Rectal smooth muscle tissue (tissue), 1 donor: ENCODE measurements around the gene SLIT3.

Source experiments
- H3K27ac ChIP-seq: one replicate; pipeline ENCODE4 v1.7.0; 2013; ENCODE audit warnings: low read depth, low read length, inconsistent platforms
- H3K27me3 ChIP-seq: one replicate; pipeline ENCODE4 v1.7.0; 2013; ENCODE audit warnings: low read length; ENCODE audit not compliant: control insufficient read depth, insufficient read depth
- H3K36me3 ChIP-seq: one replicate; pipeline ENCODE4 v1.7.0; 2013; ENCODE audit warnings: low read length; ENCODE audit not compliant: control insufficient read depth, insufficient read depth
- H3K4me1 ChIP-seq: one replicate; pipeline ENCODE4 v1.7.0; 2013; ENCODE audit warnings: low read length; ENCODE audit not compliant: control insufficient read depth, insufficient read depth
- H3K4me3 ChIP-seq: one replicate; pipeline ENCODE4 v1.7.0; 2013; ENCODE audit warnings: low read length
- H3K9ac ChIP-seq: one replicate; pipeline ENCODE4 v1.7.0; 2013; ENCODE audit warnings: low read length

Gene SLIT3

GRCh38 chr5:169054506-169054905, 246.4 kb downstream of the SLIT3 start:
- no peak overlapping the region for H3K4me3 ChIP-seq
- no peaks in the 10 kb centered on the region for H3K36me3 ChIP-seq
- H3K27me3 ChIP-seq, result no peaks in the 10 kb centered on the region
- H3K27ac ChIP-seq, result no peak overlapping the region
- H3K9ac ChIP-seq, result no peak overlapping the region
- no peaks in the 10 kb centered on the region for H3K4me1 ChIP-seq

DNA sequence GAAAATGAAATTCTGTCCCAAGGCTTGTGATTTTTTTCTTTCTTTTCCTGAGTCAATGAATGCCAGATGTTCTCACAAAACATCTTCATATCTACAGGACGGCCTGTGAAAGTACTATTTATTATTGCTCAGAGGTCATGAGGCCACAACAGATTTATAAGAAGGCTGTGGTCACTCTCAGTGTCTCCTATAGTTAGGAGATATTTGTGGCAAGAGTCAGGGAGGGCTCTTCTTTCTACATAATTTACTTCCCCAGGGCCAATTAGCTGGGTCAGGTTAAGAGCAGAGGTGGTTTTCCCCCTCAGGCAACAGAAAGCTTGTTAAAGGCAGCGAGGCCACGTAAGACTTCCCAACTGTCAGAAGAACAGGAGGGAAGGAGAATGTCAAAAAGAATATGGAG, 248.7 kb downstream of the SLIT3 start:
- no peaks in the 10 kb centered on the region for H3K4me1 ChIP-seq
- H3K27ac ChIP-seq, result no peak overlapping the region
- H3K27me3 ChIP-seq, result no peaks in the 10 kb centered on the region
- no peak overlapping the region for H3K9ac ChIP-seq
- no peaks in the 10 kb centered on the region for H3K36me3 ChIP-seq
- H3K4me3 ChIP-seq, result no peak overlapping the region

DNA sequence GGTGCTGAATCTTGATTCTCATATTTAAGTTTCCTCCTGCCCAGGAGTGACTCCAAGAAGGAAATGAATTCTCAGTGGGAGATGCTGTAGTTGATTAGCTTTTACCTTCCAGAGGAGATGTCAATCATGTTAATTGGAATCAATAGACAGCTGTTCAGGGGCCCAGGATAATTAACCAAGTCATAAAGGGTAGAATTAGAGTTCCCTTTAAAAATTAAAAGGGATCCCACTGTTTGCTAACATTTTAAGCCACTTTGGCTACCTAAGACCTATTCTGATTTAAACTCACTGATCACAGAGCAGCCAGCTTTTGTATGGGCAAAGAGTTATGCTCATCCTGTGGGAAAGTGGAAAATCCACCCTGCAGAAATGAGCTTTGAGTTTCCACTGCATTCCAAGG, 249.6 kb downstream of the SLIT3 start:
- Histone ChIP-seq H3K27ac (no peak overlapping the region), H3K4me3 (no peak overlapping the region), H3K36me3 (no peaks in the 10 kb centered on the region), H3K9ac (no peak overlapping the region), H3K27me3 (no peaks in the 10 kb centered on the region), H3K4me1 (no peaks in the 10 kb centered on the region)

DNA sequence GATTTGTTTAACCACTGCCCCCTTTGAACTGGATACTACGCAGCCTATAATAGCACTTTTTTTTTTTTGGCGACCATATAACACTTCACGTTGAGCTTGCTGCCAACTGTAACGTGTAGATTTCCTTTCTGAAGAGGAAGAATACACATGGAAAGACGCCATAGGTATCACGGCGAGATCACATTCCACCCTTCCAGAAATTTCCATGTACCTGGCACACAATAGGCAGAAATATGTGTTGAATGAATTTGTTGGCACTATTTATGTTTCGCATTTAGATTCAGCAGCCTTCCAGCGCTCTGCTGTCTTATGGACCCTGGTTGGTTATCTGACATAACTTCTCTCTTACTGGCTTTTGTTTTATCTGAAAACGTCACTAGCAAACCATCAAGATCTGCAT, 250.3 kb downstream of the SLIT3 start:
- H3K9ac ChIP-seq, result no peak overlapping the region
- H3K4me1 ChIP-seq, result no peaks in the 10 kb centered on the region
- H3K36me3 ChIP-seq, result no peaks in the 10 kb centered on the region
- H3K27me3 ChIP-seq, result no peaks in the 10 kb centered on the region
- no peak overlapping the region for H3K27ac ChIP-seq
- no peak overlapping the region for H3K4me3 ChIP-seq

DNA sequence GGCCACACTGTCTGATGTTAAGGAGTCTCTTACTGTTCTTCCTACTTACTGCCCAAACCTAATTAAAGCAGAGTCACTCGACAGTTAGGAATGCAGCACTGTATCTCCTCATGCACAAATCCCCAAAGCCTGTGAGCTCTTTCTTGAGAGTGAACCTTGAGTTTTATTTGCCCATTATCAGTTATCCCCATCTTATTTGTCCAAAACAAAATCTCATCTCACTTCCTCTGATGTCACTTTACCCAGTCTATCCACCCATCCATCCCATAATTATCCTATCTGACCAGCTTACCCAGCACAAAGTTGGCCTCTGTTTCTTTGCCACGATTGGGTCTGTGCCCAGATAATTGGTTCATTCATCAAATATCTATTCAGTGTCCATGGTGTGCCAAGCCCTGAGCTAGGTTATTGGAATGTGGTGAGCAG, 250.8 kb downstream of the SLIT3 start:
- Histone ChIP-seq H3K4me1 (no peaks in the 10 kb centered on the region), H3K4me3 (no peak overlapping the region), H3K36me3 (no peaks in the 10 kb centered on the region), H3K9ac (no peak overlapping the region), H3K27ac (no peak overlapping the region), H3K27me3 (no peaks in the 10 kb centered on the region)

GRCh38 chr5:169049712-169050111, 251.2 kb downstream of the SLIT3 start:
- Histone ChIP-seq H3K27ac (no peak overlapping the region), H3K36me3 (no peaks in the 10 kb centered on the region), H3K9ac (no peak overlapping the region)

GRCh38 chr5:169048181-169049125, 252.5 kb downstream of the SLIT3 start:
- Histone ChIP-seq H3K9ac (no peak overlapping the region), H3K27ac (no peak overlapping the region), H3K36me3 (no peaks in the 10 kb centered on the region), H3K4me3 (no peak overlapping the region), H3K4me1 (no peaks in the 10 kb centered on the region), H3K27me3 (no peaks in the 10 kb centered on the region)

More at GRCh38 chr5:169049712-169050111, 251.2 kb downstream of the SLIT3 start:
- no peak overlapping the region for H3K4me3 ChIP-seq
- no peaks in the 10 kb centered on the region for H3K4me1 ChIP-seq
- H3K27me3 ChIP-seq, result no peaks in the 10 kb centered on the region

GRCh38 chr5:169044962-169045361, 256.0 kb downstream of the SLIT3 start:
- Histone ChIP-seq H3K4me3 (no peak overlapping the region), H3K36me3 (no peaks in the 10 kb centered on the region), H3K27me3 (no peaks in the 10 kb centered on the region), H3K27ac (no peak overlapping the region), H3K9ac (no peak overlapping the region), H3K4me1 (no peaks in the 10 kb centered on the region)

GRCh38 chr5:169041180-169041579, 259.8 kb downstream of the SLIT3 start:
- H3K4me3 ChIP-seq, result no peak overlapping the region
- no peaks in the 10 kb centered on the region for H3K4me1 ChIP-seq
- no peaks in the 10 kb centered on the region for H3K36me3 ChIP-seq
- H3K27ac ChIP-seq, result no peak overlapping the region
- H3K9ac ChIP-seq, result no peak overlapping the region
- no peaks in the 10 kb centered on the region for H3K27me3 ChIP-seq

DNA sequence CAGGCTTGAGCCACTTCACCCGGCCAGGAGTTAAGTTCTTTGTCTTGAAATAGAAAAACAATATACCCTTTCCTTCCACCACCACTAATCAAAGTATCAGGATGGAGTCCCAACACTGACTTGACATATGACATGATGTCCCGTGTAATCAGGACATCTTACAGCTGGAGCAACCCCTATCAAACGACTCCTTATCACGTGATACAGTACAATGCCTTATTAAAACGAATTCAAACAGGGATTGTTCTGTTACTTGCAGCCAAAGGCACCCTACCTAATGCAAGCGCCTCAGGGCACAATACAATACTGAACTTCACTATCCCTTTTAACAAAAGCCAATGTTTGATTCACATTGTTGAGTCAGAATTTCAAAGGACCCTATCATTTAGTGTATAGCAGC, 261.3 kb downstream of the SLIT3 start:
- H3K9ac ChIP-seq, result no peak overlapping the region
- no peak overlapping the region for H3K27ac ChIP-seq
- H3K27me3 ChIP-seq, result no peaks in the 10 kb centered on the region
- H3K4me3 ChIP-seq, result no peak overlapping the region
- H3K36me3 ChIP-seq, result no peaks in the 10 kb centered on the region
- H3K4me1 ChIP-seq, result no peaks in the 10 kb centered on the region

GRCh38 chr5:169037466-169037865, 263.5 kb downstream of the SLIT3 start:
- H3K4me1 ChIP-seq, result no peaks in the 10 kb centered on the region
- H3K36me3 ChIP-seq, result no peaks in the 10 kb centered on the region
- no peak overlapping the region for H3K9ac ChIP-seq
- no peaks in the 10 kb centered on the region for H3K27me3 ChIP-seq
- no peak overlapping the region for H3K27ac ChIP-seq
- no peak overlapping the region for H3K4me3 ChIP-seq

GRCh38 chr5:169036079-169036805, 264.7 kb downstream of the SLIT3 start:
- no peak overlapping the region for H3K27ac ChIP-seq
- H3K4me1 ChIP-seq, result no peaks in the 10 kb centered on the region
- H3K4me3 ChIP-seq, result no peak overlapping the region
- no peaks in the 10 kb centered on the region for H3K36me3 ChIP-seq
- no peak overlapping the region for H3K9ac ChIP-seq
- no peaks in the 10 kb centered on the region for H3K27me3 ChIP-seq
